WTC11 (cell line): ENCODE measurements around the gene RNF43.

ENCODE experiments used
- NFYB ChIP-seq: sonication (generic); formaldehyde crosslinking; conservative IDR thresholded peaks from 2 replicates; pipeline ENCODE4 v1.8.0; 2022; ENCODE audit warnings: low read depth, missing genetic modification reagents
- ZNF232 ChIP-seq: sonication (generic); formaldehyde crosslinking; IDR thresholded peaks from 2 replicates; pipeline ENCODE4 v1.8.0; 2022; ENCODE audit warnings: mild to moderate bottlenecking, missing genetic modification reagents
- TF ChIP-seq, protein P1 (sequence below): fragments of 200-600 bp; IDR thresholded peaks from 2 replicates; pipeline ENCODE4 v1.8.0; 2022; ENCODE audit warnings: antibody characterized with exemption
- TF ChIP-seq, protein P2 (sequence below): sonication (generic); formaldehyde crosslinking; IDR thresholded peaks from 2 replicates; pipeline ENCODE4 v1.8.0; 2023; ENCODE audit warnings: missing genetic modification reagents

DNA sequence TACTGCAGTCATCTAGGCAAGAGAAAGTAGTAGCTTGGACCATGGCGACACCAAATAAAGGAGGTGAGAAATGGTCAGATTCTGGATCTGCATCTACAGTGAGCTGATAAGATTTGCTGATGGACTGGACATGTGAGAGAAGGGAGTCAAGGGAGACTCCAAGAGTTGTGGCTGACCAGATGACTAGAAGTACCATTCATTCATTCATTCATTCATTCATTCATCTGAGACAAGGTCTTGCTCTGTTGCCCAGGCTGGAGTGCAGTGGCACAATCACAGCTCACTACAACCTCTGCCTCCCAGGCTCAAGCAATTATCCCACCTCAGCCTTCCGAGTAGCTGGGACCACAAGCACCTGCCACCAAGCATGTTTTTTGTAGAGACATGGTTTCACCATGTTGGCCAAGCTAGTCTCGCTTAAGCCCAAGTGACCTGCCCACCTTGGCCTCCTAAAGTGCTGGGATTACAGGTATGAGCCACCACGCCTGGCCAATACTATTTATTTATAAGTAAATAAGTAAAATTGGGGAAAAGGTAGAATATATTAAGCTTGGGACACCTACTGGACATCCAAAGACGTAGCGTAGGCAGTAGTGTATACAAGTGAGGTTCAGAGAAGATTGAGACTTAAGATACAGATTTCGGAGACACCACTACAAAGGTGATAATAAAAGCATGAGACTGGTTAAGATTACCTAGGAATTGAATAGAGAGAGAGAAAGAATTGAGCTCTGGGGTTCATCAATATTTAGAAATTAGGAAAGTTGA, 15.7 kb upstream of the RNF43 start:
- TF ChIP-seq, protein P1, sequence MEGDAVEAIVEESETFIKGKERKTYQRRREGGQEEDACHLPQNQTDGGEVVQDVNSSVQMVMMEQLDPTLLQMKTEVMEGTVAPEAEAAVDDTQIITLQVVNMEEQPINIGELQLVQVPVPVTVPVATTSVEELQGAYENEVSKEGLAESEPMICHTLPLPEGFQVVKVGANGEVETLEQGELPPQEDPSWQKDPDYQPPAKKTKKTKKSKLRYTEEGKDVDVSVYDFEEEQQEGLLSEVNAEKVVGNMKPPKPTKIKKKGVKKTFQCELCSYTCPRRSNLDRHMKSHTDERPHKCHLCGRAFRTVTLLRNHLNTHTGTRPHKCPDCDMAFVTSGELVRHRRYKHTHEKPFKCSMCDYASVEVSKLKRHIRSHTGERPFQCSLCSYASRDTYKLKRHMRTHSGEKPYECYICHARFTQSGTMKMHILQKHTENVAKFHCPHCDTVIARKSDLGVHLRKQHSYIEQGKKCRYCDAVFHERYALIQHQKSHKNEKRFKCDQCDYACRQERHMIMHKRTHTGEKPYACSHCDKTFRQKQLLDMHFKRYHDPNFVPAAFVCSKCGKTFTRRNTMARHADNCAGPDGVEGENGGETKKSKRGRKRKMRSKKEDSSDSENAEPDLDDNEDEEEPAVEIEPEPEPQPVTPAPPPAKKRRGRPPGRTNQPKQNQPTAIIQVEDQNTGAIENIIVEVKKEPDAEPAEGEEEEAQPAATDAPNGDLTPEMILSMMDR = no peak
- TF ChIP-seq ZNF232 (CRISPR knock-in tag) = no peak
- TF ChIP-seq, protein P2, sequence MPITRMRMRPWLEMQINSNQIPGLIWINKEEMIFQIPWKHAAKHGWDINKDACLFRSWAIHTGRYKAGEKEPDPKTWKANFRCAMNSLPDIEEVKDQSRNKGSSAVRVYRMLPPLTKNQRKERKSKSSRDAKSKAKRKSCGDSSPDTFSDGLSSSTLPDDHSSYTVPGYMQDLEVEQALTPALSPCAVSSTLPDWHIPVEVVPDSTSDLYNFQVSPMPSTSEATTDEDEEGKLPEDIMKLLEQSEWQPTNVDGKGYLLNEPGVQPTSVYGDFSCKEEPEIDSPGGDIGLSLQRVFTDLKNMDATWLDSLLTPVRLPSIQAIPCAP (CRISPR knock-in tag) = no peak
- no peak for TF ChIP-seq NFYB (CRISPR knock-in tag)
